ENCODE results near the gene PRKD3. TPM values are rescaled to one million over a fixed set of nuclear protein-coding genes. Genes with fewer than 3 reads are reported as not detected.

PRKD3 gene
- total RNA-seq, 1 donor = 68.0 TPM

GRCh38 chr2:37284381-37284780, 40.3 kb downstream of the PRKD3 start:
- H3K4me2 ChIP-seq (ENCODE audit: insufficient read depth, low read length) = no peak overlapping the region
- H3K4me1 ChIP-seq (ENCODE audit: insufficient read depth, low read length) = peaks cover 19% of the 10 kb centered on the region
- peak overlapping the region; percentile 8 for H3K27ac ChIP-seq (ENCODE audit: low read depth, low read length)
- no peaks in the 10 kb centered on the region for H4K20me1 ChIP-seq (ENCODE audit: insufficient read depth, low read length)
- TF ChIP-seq CTCF (IDR thresholded peaks at IDR 0.05; ENCODE audit: extremely low read depth, low read depth, low read length) = no peak
- H3K27me3 ChIP-seq (ENCODE audit: insufficient read depth, low read length) = no peaks in the 10 kb centered on the region
- H3K4me3 ChIP-seq (ENCODE audit: insufficient read depth, low read length) = no peak overlapping the region
- no peaks in the 10 kb centered on the region for H3K9me3 ChIP-seq (ENCODE audit: low read depth, low read length)
- H3K79me2 ChIP-seq (ENCODE audit: insufficient read depth, low read length) = peaks cover 4% of the 10 kb centered on the region
- H3K36me3 ChIP-seq (ENCODE audit: insufficient read depth, low read length) = peaks cover 30% of the 10 kb centered on the region
- H2AFZ ChIP-seq (ENCODE audit: low read length) = no peak overlapping the region
- no peak for DNase-seq (ENCODE audit: insufficient read length, low spot score, missing footprints)

- Histone ChIP-seq H3K36me3 (ENCODE audit: insufficient read depth, low read length) (peaks cover 33% of the 10 kb centered on the region), H3K79me2 (ENCODE audit: insufficient read depth, low read length) (peaks cover 4% of the 10 kb centered on the region), H3K9me3 (ENCODE audit: low read depth, low read length) (no peaks in the 10 kb centered on the region), H4K20me1 (ENCODE audit: insufficient read depth, low read length) (no peaks in the 10 kb centered on the region), H3K27me3 (ENCODE audit: insufficient read depth, low read length) (no peaks in the 10 kb centered on the region), H3K4me2 (ENCODE audit: insufficient read depth, low read length) (peak overlapping the region; percentile 86), H3K27ac (ENCODE audit: low read depth, low read length) (peak overlapping the region; percentile 86), H3K4me1 (ENCODE audit: insufficient read depth, low read length) (peaks cover 19% of the 10 kb centered on the region), H3K4me3 (ENCODE audit: insufficient read depth, low read length) (peak overlapping the region; percentile 47), H2AFZ (ENCODE audit: low read length) (no peak overlapping the region)
- peak; percentile 62 for DNase-seq (ENCODE audit: insufficient read length, low spot score, missing footprints)
- TF ChIP-seq CTCF (IDR thresholded peaks at IDR 0.05; ENCODE audit: extremely low read depth, low read depth, low read length) = no peak
These were observed 41.4 kb downstream of the PRKD3 start for GRCh38 chr2:37283207-37283606.

GRCh38 chr2:37282746-37283145, 41.9 kb downstream of the PRKD3 start:
- H3K27ac ChIP-seq (ENCODE audit: low read depth, low read length) = peak overlapping the region; percentile 86

GRCh38 chr2:37281916-37282315, 42.7 kb downstream of the PRKD3 start:
- no peak overlapping the region for H3K4me2 ChIP-seq (ENCODE audit: insufficient read depth, low read length)
- no peaks in the 10 kb centered on the region for H3K27me3 ChIP-seq (ENCODE audit: insufficient read depth, low read length)
- no peak overlapping the region for H3K4me3 ChIP-seq (ENCODE audit: insufficient read depth, low read length)
- H4K20me1 ChIP-seq (ENCODE audit: insufficient read depth, low read length) = no peaks in the 10 kb centered on the region
- peak overlapping the region; percentile 86 for H3K27ac ChIP-seq (ENCODE audit: low read depth, low read length)
- H2AFZ ChIP-seq (ENCODE audit: low read length) = no peak overlapping the region
- H3K4me1 ChIP-seq (ENCODE audit: insufficient read depth, low read length) = peaks cover 19% of the 10 kb centered on the region
- TF ChIP-seq CTCF (IDR thresholded peaks at IDR 0.05; ENCODE audit: extremely low read depth, low read depth, low read length) = no peak
- H3K36me3 ChIP-seq (ENCODE audit: insufficient read depth, low read length) = peaks cover 34% of the 10 kb centered on the region
- no peak for DNase-seq (ENCODE audit: insufficient read length, low spot score, missing footprints)
- H3K9me3 ChIP-seq (ENCODE audit: low read depth, low read length) = no peaks in the 10 kb centered on the region
- peaks cover 4% of the 10 kb centered on the region for H3K79me2 ChIP-seq (ENCODE audit: insufficient read depth, low read length)

More at GRCh38 chr2:37282746-37283145, 41.9 kb downstream of the PRKD3 start:
- no peaks in the 10 kb centered on the region for H3K27me3 ChIP-seq (ENCODE audit: insufficient read depth, low read length)
- no peaks in the 10 kb centered on the region for H4K20me1 ChIP-seq (ENCODE audit: insufficient read depth, low read length)
- H3K79me2 ChIP-seq (ENCODE audit: insufficient read depth, low read length) = peaks cover 4% of the 10 kb centered on the region
- DNase-seq (ENCODE audit: insufficient read length, low spot score, missing footprints) = no peak
- H3K36me3 ChIP-seq (ENCODE audit: insufficient read depth, low read length) = peaks cover 34% of the 10 kb centered on the region
- peaks cover 19% of the 10 kb centered on the region for H3K4me1 ChIP-seq (ENCODE audit: insufficient read depth, low read length)
- H2AFZ ChIP-seq (ENCODE audit: low read length) = no peak overlapping the region
- TF ChIP-seq CTCF (IDR thresholded peaks at IDR 0.05; ENCODE audit: extremely low read depth, low read depth, low read length) = no peak
- H3K4me2 ChIP-seq (ENCODE audit: insufficient read depth, low read length) = peak overlapping the region; percentile 86
- no peaks in the 10 kb centered on the region for H3K9me3 ChIP-seq (ENCODE audit: low read depth, low read length)
- H3K4me3 ChIP-seq (ENCODE audit: insufficient read depth, low read length) = peak overlapping the region; percentile 47
